Effector memory CD8-positive, alpha-beta T cell (primary cell): ENCODE measurements around the gene SLC25A40.

Experiments used
- ATAC-seq: fragments of 150-1000 bp; cut with Tn5 transposase; replicated peaks from 2 replicates; pipeline ENCODE4 v1.10.0; 2021; ENCODE audit warnings: mild to moderate bottlenecking, moderate library complexity
- DNase-seq, 3 experiments: peaks; one replicate each; pipeline ENCODE4 v3.0.0; 2021
- H3K27ac Mint-ChIP-seq, 2 donors: one replicate each; pipeline ENCODE4 v1.8.0; 2022; ENCODE audit warnings: mild to moderate bottlenecking in 2 of 2, mixed read lengths in 2 of 2, moderate library complexity in 2 of 2
- H3K27me3 Mint-ChIP-seq, 2 donors: one replicate each; pipeline ENCODE4 v1.8.0; 2022; ENCODE audit warnings: mixed read lengths in 2 of 2
- H3K36me3 Mint-ChIP-seq: one replicate; pipeline ENCODE4 v1.8.0; 2022; ENCODE audit warnings: mild to moderate bottlenecking, moderate library complexity, mixed read lengths; ENCODE audit not compliant: insufficient read depth
- H3K4me1 Mint-ChIP-seq, 2 donors: one replicate each; pipeline ENCODE4 v1.8.0; 2022; ENCODE audit warnings: low read depth in 2 of 2, mixed read lengths in 2 of 2
- H3K4me3 Mint-ChIP-seq, 2 donors: one replicate each; pipeline ENCODE4 v1.8.0; 2022; ENCODE audit warnings: mild to moderate bottlenecking in 2 of 2, mixed read lengths in 2 of 2, moderate library complexity in 2 of 2
- H3K9me3 Mint-ChIP-seq, 2 donors: one replicate each; pipeline ENCODE4 v1.8.0; 2022; ENCODE audit warnings: mixed read lengths in 2 of 2

Gene SLC25A40

DNA sequence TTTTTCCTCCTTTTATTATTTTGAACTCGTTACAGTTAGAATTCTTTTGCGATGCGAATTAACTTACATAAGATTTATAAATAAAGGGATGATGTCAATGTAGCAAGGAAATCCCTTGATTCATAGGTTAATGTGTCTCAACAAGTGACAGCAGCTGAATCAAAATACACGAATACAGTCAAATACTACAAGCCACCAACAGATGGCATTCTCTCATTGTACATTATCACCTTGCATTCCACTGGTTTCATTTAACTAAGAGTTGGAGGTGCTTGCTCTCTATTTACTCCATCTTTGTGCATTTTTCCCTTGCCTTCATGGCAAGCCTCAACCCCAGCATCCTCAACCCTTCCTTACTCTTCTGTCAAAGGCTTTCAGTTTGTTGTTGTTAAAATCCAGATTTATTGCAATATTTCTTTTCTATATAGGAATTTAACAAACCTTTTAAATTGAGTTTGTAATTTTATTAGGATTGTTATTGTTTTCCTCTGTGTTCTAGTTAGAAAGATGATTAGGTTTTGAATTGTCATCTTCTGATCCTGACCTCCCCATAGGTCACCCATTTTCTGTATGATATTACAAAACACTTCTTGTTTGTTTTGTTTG, 78.3 kb downstream of the SLC25A40 start:
- Mint-ChIP-seq H3K4me1 (no peaks in the 10 kb centered on the region), H3K27me3 (peaks cover 9 to 13% of the 10 kb centered on the region in 2 donors), H3K36me3 (no peaks in the 10 kb centered on the region), H3K4me3 (no peak overlapping the region), H3K9me3 (no peaks in the 10 kb centered on the region), H3K27ac (no peak overlapping the region)
- ATAC-seq (peak; percentile 72), DNase-seq (peak; percentile 2 to 14 (median 13))

GRCh38 chr7:87797395-87797794, 78.8 kb downstream of the SLC25A40 start:
- no peaks in the 10 kb centered on the region for H3K4me1 Mint-ChIP-seq
- H3K27ac Mint-ChIP-seq = no peak overlapping the region
- no peaks in the 10 kb centered on the region for H3K36me3 Mint-ChIP-seq
- no peak overlapping the region for H3K4me3 Mint-ChIP-seq
- ATAC-seq = no peak
- no peaks in the 10 kb centered on the region for H3K9me3 Mint-ChIP-seq
- no peak for DNase-seq
- H3K27me3 Mint-ChIP-seq = peaks cover 13 to 14% of the 10 kb centered on the region in 2 donors

DNA sequence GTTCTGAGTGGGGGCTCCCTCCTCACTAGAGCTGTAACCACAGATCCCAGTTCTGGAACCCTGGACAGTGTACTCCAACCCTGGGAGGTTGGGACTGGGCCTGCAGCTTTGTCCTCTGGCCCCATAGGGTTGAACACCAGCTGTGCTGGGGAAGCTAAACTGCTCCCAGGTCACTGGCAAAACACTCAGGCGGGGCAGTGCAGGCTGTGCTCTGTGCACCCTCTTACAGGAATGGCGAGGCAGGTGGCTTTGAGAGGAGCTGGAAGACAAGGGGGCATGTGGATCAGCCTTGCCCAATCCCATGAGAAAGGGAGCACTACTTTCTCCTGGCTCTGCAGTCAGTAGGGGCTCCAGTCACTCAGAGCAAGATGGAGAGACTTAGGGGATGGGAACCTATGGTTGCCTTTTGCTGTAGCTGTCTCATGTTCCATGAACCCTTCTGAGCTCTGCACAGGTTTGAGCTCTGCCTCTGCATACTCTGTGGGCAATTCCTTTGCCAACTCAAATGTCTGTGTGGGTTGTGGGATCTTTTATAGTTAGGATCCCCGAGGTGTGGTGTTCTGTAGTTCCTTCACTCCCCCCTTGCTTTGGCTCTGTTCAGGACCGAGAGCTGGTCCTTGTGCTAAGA, 90.7 kb downstream of the SLC25A40 start:
- Mint-ChIP-seq H3K4me1 (no peaks in the 10 kb centered on the region), H3K27me3 (peaks cover 15 to 16% of the 10 kb centered on the region in 2 donors)
- no peak for ATAC-seq

GRCh38 chr7:87784424-87784823, 91.7 kb downstream of the SLC25A40 start:
- Mint-ChIP-seq H3K9me3 (no peaks in the 10 kb centered on the region), H3K27me3 (peaks cover 15 to 16% of the 10 kb centered on the region in 2 donors), H3K4me3 (no peak overlapping the region), H3K36me3 (no peaks in the 10 kb centered on the region), H3K4me1 (no peaks in the 10 kb centered on the region), H3K27ac (no peak overlapping the region)
- no peak for ATAC-seq
- no peak for DNase-seq

More for the DNA sequence above, 90.7 kb downstream of the SLC25A40 start:
- Mint-ChIP-seq H3K27ac (no peak overlapping the region), H3K9me3 (no peaks in the 10 kb centered on the region), H3K4me3 (no peak overlapping the region), H3K36me3 (no peaks in the 10 kb centered on the region)
- DNase-seq = no peak
